ENCODE measurements around the gene GALNT5. TPM values are rescaled to one million over a fixed set of nuclear protein-coding genes. Genes with fewer than 3 reads are reported as not detected.

The GALNT5 gene
- total and polyA plus RNA-seq, 2 donors = 0.33 to 0.71 TPM

GRCh38 chr2:157296958-157297357 is 39.5 kb downstream of the GALNT5 start:
- H3K9me3 ChIP-seq (ENCODE audit: control insufficient read depth in 2 of 2, insufficient read depth in 1 of 2, low read length in 1 of 2) = no peaks in the 10 kb centered on the region
- no peak overlapping the region for H3K27ac ChIP-seq (ENCODE audit: low read depth in 1 of 2, low read length in 1 of 2)
- no peak overlapping the region for H3K4me3 ChIP-seq (ENCODE audit: low read length in 2 of 2)
- no peaks in the 10 kb centered on the region for H3K27me3 ChIP-seq (ENCODE audit: control insufficient read depth in 2 of 2, insufficient read depth in 1 of 2, low read length in 1 of 2)
- H3K4me1 ChIP-seq (ENCODE audit: control insufficient read depth in 2 of 2, insufficient read depth in 2 of 2, low read length in 2 of 2) = no peaks in the 10 kb centered on the region
- no peak for DNase-seq (ENCODE audit: low read depth in 6 of 9, low spot score in 9 of 9)
- WGBS = 96% methylated on average over 4 of the region's 4 CpGs
- no peaks in the 10 kb centered on the region for H3K36me3 ChIP-seq (ENCODE audit: control insufficient read depth in 2 of 2, insufficient read depth in 2 of 2, low read length in 1 of 2)

GRCh38 chr2:157301307-157301706 is 43.8 kb downstream of the GALNT5 start:
- Histone ChIP-seq H3K27ac (ENCODE audit: low read depth in 1 of 2, low read length in 1 of 2) (no peak overlapping the region), H3K27me3 (ENCODE audit: control insufficient read depth in 2 of 2, insufficient read depth in 1 of 2, low read length in 1 of 2) (no peaks in the 10 kb centered on the region), H3K4me3 (ENCODE audit: low read length in 2 of 2) (no peak overlapping the region), H3K9me3 (ENCODE audit: control insufficient read depth in 2 of 2, insufficient read depth in 1 of 2, low read length in 1 of 2) (no peaks in the 10 kb centered on the region), H3K4me1 (ENCODE audit: control insufficient read depth in 2 of 2, insufficient read depth in 2 of 2, low read length in 2 of 2) (no peaks in the 10 kb centered on the region), H3K36me3 (ENCODE audit: control insufficient read depth in 2 of 2, insufficient read depth in 2 of 2, low read length in 1 of 2) (no peaks in the 10 kb centered on the region)
- 95% methylated on average over 2 of the region's 2 CpGs for WGBS
- no peak for DNase-seq (ENCODE audit: low read depth in 6 of 9, low spot score in 9 of 9)

DNA sequence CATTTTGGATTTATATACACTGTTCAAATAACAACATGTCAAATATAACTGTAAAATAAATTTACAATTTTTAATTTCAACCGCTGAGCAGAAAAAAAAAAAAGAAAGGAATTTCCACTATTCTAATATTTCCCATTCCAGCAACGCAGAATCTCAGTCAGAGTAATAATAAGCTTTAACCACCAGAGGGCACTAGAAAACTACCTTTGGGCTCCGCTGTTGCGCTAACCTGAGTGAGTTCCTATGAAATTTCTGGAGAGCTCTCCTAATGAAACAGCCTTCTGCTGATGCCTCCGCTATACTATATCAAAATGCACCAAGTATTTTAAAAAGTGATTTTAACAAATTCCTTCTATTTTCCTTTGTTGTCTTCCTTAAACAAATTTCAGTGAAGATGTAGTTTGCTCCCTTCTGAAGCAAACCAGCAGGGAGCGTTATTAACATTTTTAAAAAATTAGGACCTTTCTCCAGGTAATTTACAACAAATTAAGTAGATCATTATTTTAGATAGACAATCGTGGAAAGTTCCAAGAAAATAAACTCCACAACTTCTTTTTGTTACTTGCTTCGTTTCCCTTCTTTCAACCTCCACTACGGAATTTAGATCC is 45.1 kb downstream of the GALNT5 start:
- Histone ChIP-seq H3K36me3 (ENCODE audit: control insufficient read depth in 2 of 2, insufficient read depth in 2 of 2, low read length in 1 of 2) (no peaks in the 10 kb centered on the region), H3K27me3 (ENCODE audit: control insufficient read depth in 2 of 2, insufficient read depth in 1 of 2, low read length in 1 of 2) (no peaks in the 10 kb centered on the region), H3K9me3 (ENCODE audit: control insufficient read depth in 2 of 2, insufficient read depth in 1 of 2, low read length in 1 of 2) (no peaks in the 10 kb centered on the region), H3K4me1 (ENCODE audit: control insufficient read depth in 2 of 2, insufficient read depth in 2 of 2, low read length in 2 of 2) (no peaks in the 10 kb centered on the region), H3K27ac (ENCODE audit: low read depth in 1 of 2, low read length in 1 of 2) (no peak overlapping the region), H3K4me3 (ENCODE audit: low read length in 2 of 2) (no peak overlapping the region)
- 38% methylated on average over 9 of the region's 9 CpGs for WGBS
- DNase-seq (ENCODE audit: low read depth in 6 of 9, low spot score in 9 of 9) = peak; percentile 4 to 68 (median 29)

DNA sequence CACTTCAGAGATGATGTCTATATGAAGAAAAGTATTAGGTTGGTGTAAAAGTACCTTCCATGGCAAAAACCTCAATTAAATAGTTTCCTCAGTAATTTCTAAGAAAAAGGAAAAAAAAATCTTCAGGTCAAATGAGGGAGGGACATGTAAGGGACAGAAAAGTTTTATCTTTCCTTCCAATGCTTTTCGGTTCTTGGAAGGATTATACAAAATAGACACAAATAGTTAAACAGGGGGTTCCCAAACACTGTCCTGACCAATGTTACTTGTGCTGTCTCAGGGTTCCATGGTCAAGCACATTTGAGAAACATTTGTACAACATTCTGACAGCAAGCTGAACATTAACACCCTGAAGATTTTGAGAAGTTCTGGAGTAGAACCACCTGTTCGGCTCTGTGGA is 46.1 kb downstream of the GALNT5 start:
- no peaks in the 10 kb centered on the region for H3K9me3 ChIP-seq (ENCODE audit: control insufficient read depth in 2 of 2, insufficient read depth in 1 of 2, low read length in 1 of 2)
- H3K27ac ChIP-seq (ENCODE audit: low read depth in 1 of 2, low read length in 1 of 2) = no peak overlapping the region
- no peaks in the 10 kb centered on the region for H3K4me1 ChIP-seq (ENCODE audit: control insufficient read depth in 2 of 2, insufficient read depth in 2 of 2, low read length in 2 of 2)
- DNase-seq (ENCODE audit: low read depth in 6 of 9, low spot score in 9 of 9) = no peak
- no peaks in the 10 kb centered on the region for H3K36me3 ChIP-seq (ENCODE audit: control insufficient read depth in 2 of 2, insufficient read depth in 2 of 2, low read length in 1 of 2)
- no peaks in the 10 kb centered on the region for H3K27me3 ChIP-seq (ENCODE audit: control insufficient read depth in 2 of 2, insufficient read depth in 1 of 2, low read length in 1 of 2)
- H3K4me3 ChIP-seq (ENCODE audit: low read length in 2 of 2) = no peak overlapping the region
- 49% methylated on average over 2 of the region's 2 CpGs for WGBS

GRCh38 chr2:157304811-157305722 is 47.6 kb downstream of the GALNT5 start:
- H3K4me3 ChIP-seq (ENCODE audit: low read length in 2 of 2) = no peak overlapping the region
- H3K9me3 ChIP-seq (ENCODE audit: control insufficient read depth in 2 of 2, insufficient read depth in 1 of 2, low read length in 1 of 2) = no peaks in the 10 kb centered on the region
- H3K27ac ChIP-seq (ENCODE audit: low read depth in 1 of 2, low read length in 1 of 2) = no peak overlapping the region
- no peaks in the 10 kb centered on the region for H3K27me3 ChIP-seq (ENCODE audit: control insufficient read depth in 2 of 2, insufficient read depth in 1 of 2, low read length in 1 of 2)
- WGBS = 57% methylated on average over 3 of the region's 3 CpGs
- no peak for DNase-seq (ENCODE audit: low read depth in 6 of 9, low spot score in 9 of 9)
- no peaks in the 10 kb centered on the region for H3K36me3 ChIP-seq (ENCODE audit: control insufficient read depth in 2 of 2, insufficient read depth in 2 of 2, low read length in 1 of 2)
- no peaks in the 10 kb centered on the region for H3K4me1 ChIP-seq (ENCODE audit: control insufficient read depth in 2 of 2, insufficient read depth in 2 of 2, low read length in 2 of 2)

GRCh38 chr2:157305723-157306110 is 48.2 kb downstream of the GALNT5 start:
- WGBS = 97% methylated on average over 4 of the region's 4 CpGs
- no peaks in the 10 kb centered on the region for H3K4me1 ChIP-seq (ENCODE audit: control insufficient read depth in 2 of 2, insufficient read depth in 2 of 2, low read length in 2 of 2)
- H3K27me3 ChIP-seq (ENCODE audit: control insufficient read depth in 2 of 2, insufficient read depth in 1 of 2, low read length in 1 of 2) = no peaks in the 10 kb centered on the region
- no peak overlapping the region for H3K27ac ChIP-seq (ENCODE audit: low read depth in 1 of 2, low read length in 1 of 2)
- DNase-seq (ENCODE audit: low read depth in 6 of 9, low spot score in 9 of 9) = no peak
- no peaks in the 10 kb centered on the region for H3K36me3 ChIP-seq (ENCODE audit: control insufficient read depth in 2 of 2, insufficient read depth in 2 of 2, low read length in 1 of 2)
- no peaks in the 10 kb centered on the region for H3K9me3 ChIP-seq (ENCODE audit: control insufficient read depth in 2 of 2, insufficient read depth in 1 of 2, low read length in 1 of 2)
- H3K4me3 ChIP-seq (ENCODE audit: low read length in 2 of 2) = no peak overlapping the region

DNA sequence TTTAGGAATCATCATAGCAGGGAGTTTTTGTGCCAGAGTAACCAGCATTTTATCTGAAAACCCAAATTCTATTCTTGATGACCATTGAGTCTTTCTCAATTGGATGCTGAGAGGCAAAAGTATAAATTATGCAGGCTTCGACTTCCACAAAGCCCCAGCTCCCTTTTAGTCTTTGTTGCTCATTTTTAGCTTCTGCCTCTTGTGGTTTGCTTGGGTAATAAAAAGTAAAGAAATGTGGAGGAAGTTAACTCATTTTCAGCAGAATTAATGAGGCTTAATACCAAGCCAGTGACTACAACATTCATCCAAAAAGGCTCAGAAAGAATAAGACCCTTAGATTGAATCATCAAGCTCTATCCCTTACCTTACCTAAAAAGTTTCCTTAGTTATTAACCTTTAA is 49.5 kb downstream of the GALNT5 start:
- Histone ChIP-seq H3K27ac (ENCODE audit: low read depth in 1 of 2, low read length in 1 of 2) (no peak overlapping the region), H3K4me3 (ENCODE audit: low read length in 2 of 2) (no peak overlapping the region), H3K4me1 (ENCODE audit: control insufficient read depth in 2 of 2, insufficient read depth in 2 of 2, low read length in 2 of 2) (no peaks in the 10 kb centered on the region), H3K36me3 (ENCODE audit: control insufficient read depth in 2 of 2, insufficient read depth in 2 of 2, low read length in 1 of 2) (no peaks in the 10 kb centered on the region), H3K27me3 (ENCODE audit: control insufficient read depth in 2 of 2, insufficient read depth in 1 of 2, low read length in 1 of 2) (no peaks in the 10 kb centered on the region), H3K9me3 (ENCODE audit: control insufficient read depth in 2 of 2, insufficient read depth in 1 of 2, low read length in 1 of 2) (no peaks in the 10 kb centered on the region)
- 8% methylated on average over 1 of the region's 1 CpG for WGBS
- DNase-seq (ENCODE audit: low read depth in 6 of 9, low spot score in 9 of 9) = no peak

- 94% methylated on average over 2 of the region's 2 CpGs for WGBS
- H3K4me1 ChIP-seq (ENCODE audit: control insufficient read depth in 2 of 2, insufficient read depth in 2 of 2, low read length in 2 of 2) = no peaks in the 10 kb centered on the region
- H3K36me3 ChIP-seq (ENCODE audit: control insufficient read depth in 2 of 2, insufficient read depth in 2 of 2, low read length in 1 of 2) = no peaks in the 10 kb centered on the region
- H3K27me3 ChIP-seq (ENCODE audit: control insufficient read depth in 2 of 2, insufficient read depth in 1 of 2, low read length in 1 of 2) = no peaks in the 10 kb centered on the region
- no peak overlapping the region for H3K4me3 ChIP-seq (ENCODE audit: low read length in 2 of 2)
- no peaks in the 10 kb centered on the region for H3K9me3 ChIP-seq (ENCODE audit: control insufficient read depth in 2 of 2, insufficient read depth in 1 of 2, low read length in 1 of 2)
- H3K27ac ChIP-seq (ENCODE audit: low read depth in 1 of 2, low read length in 1 of 2) = no peak overlapping the region
- DNase-seq (ENCODE audit: low read depth in 6 of 9, low spot score in 9 of 9) = no peak
These were observed 52.4 kb downstream of the GALNT5 start for GRCh38 chr2:157309878-157310277.

DNA sequence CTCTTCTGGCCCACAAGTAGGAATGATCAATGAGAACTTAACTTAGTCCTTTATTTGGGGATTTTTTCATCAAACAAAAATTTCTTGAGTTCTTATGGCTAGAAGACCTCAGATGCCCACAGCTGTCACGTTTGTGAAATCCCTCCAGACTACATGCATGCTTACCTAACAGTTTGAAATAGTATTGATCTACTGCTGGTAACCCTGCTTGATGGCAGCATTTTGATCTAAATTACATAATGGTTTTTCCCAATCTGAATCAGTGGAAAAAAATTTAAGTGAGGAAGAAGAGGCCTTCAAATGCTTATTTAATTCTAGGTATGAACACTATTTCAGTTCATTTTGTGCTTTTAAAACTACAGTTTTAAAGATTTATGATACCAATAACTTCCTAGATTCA is 54.2 kb downstream of the GALNT5 start:
- H3K4me3 ChIP-seq (ENCODE audit: low read length in 2 of 2) = no peak overlapping the region
- WGBS = 93% methylated on average over 1 of the region's 1 CpG

More for the DNA sequence above, 54.2 kb downstream of the GALNT5 start:
- H3K36me3 ChIP-seq (ENCODE audit: control insufficient read depth in 2 of 2, insufficient read depth in 2 of 2, low read length in 1 of 2) = no peaks in the 10 kb centered on the region
- H3K4me1 ChIP-seq (ENCODE audit: control insufficient read depth in 2 of 2, insufficient read depth in 2 of 2, low read length in 2 of 2) = no peaks in the 10 kb centered on the region
- no peak for DNase-seq (ENCODE audit: low read depth in 6 of 9, low spot score in 9 of 9)
- no peak overlapping the region for H3K27ac ChIP-seq (ENCODE audit: low read depth in 1 of 2, low read length in 1 of 2)
- no peaks in the 10 kb centered on the region for H3K27me3 ChIP-seq (ENCODE audit: control insufficient read depth in 2 of 2, insufficient read depth in 1 of 2, low read length in 1 of 2)
- H3K9me3 ChIP-seq (ENCODE audit: control insufficient read depth in 2 of 2, insufficient read depth in 1 of 2, low read length in 1 of 2) = no peaks in the 10 kb centered on the region
